Panc1 (cell line): ENCODE data around the gene HSD17B1. TPM values are rescaled to one million over a fixed set of nuclear protein-coding genes. Genes with fewer than 3 reads are reported as not detected.
A peak's percentile ranks its signal among the peaks of the same experiment; 100 is the strongest.

Source experiments
- ATAC-seq: fragments of 200-7000 bp; cut with Tn5 transposase; 2 replicates; pipeline ENCODE4 v1.9.1; 2020; ENCODE audit warnings: mild to moderate bottlenecking, moderate library complexity
- BruUV-seq: library from RNA; stranded (reverse); fragments of 400-500 nt; replicated peaks from 2 replicates; lab custom pipeline; 2021; lab: Mats Ljungman, UMichigan
- CTCF ChIA-PET: fragments of 300-600 bp; sonication (Branson Sonifier 250); formaldehyde crosslinking; loops from one replicate; lab custom pipeline; 2022; ENCODE audit warnings: antibody characterized with exemption; lab: Charles Lee
- POLR2A ChIA-PET: fragments of 300-600 bp; sonication (Branson Sonifier 250); formaldehyde crosslinking; loops from one replicate; lab custom pipeline; 2022; ENCODE audit warnings: antibody characterized with exemption; lab: Charles Lee
- DNase-seq: peaks from one replicate; pipeline ENCODE4 v3.0.0-alpha.2; 2010; ENCODE audit warnings: low read depth, low spot score
- H3K27ac ChIP-seq: 2 replicates; pipeline ENCODE4 v1.5.1; 2011; ENCODE audit warnings: mild to moderate bottlenecking, low read length, inconsistent platforms
- H3K27me3 ChIP-seq: fragments of 200-500 bp; sonication (Bioruptor generic); 2 replicates; pipeline ENCODE4 v1.6.0; 2014; ENCODE audit warnings: low read length, inconsistent platforms; ENCODE audit not compliant: control insufficient read depth, insufficient read depth
- H3K36me3 ChIP-seq: fragments of 200-500 bp; sonication (Bioruptor generic); 2 replicates; pipeline ENCODE4 v1.5.1; 2014; ENCODE audit warnings: inconsistent platforms, mild to moderate bottlenecking, low read length, moderate library complexity; ENCODE audit not compliant: control insufficient read depth, insufficient read depth
- H3K4me1 ChIP-seq: 2 replicates; pipeline ENCODE4 v1.5.1; 2011; ENCODE audit warnings: inconsistent platforms, mild to moderate bottlenecking, low read length, moderate library complexity; ENCODE audit not compliant: control insufficient read depth, insufficient read depth
- H3K4me3 ChIP-seq, 2 experiments: 2 replicates each; pipeline ENCODE4 v1.5.1; 2011 to 2012; ENCODE audit warnings: low read depth in 2 of 2, low read length in 2 of 2, mild to moderate bottlenecking in 2 of 2, inconsistent platforms in 1 of 2, moderate library complexity in 1 of 2
- H3K9me3 ChIP-seq: fragments of 200-500 bp; sonication (Bioruptor generic); 2 replicates; pipeline ENCODE4 v1.5.1; 2014; ENCODE audit warnings: low read depth, mild to moderate bottlenecking, inconsistent platforms, low read length, moderate library complexity; ENCODE audit not compliant: control insufficient read depth, insufficient read depth
- CTCF ChIP-seq: fragments of 450-650 bp; IDR thresholded peaks from 2 replicates; pipeline ENCODE4 v1.5.1; 2017; ENCODE audit warnings: mild to moderate bottlenecking
- POLR2AphosphoS5 ChIP-seq: IDR thresholded peaks from 2 replicates; pipeline ENCODE4 v1.6.1; 2012; ENCODE audit warnings: mild to moderate bottlenecking, low read depth, low read length, moderate library complexity
- SIN3A ChIP-seq: IDR thresholded peaks from 2 replicates; pipeline ENCODE4 v1.6.1; 2012; ENCODE audit warnings: low read depth, mild to moderate bottlenecking, low read length, moderate library complexity, borderline replicate concordance; ENCODE audit not compliant: insufficient read depth
- TCF7L2 ChIP-seq: IDR thresholded peaks from 2 replicates; pipeline ENCODE4 v1.6.1; 2011; ENCODE audit warnings: mild to moderate bottlenecking, low read depth, low read length, inconsistent platforms
- in situ Hi-C: cut with HindIII; loops from 2 replicates; pipeline ENCODE4 v1.10.0; 2016; ENCODE audit warnings: low sequenced_read_pairs, low pct_unique_long_range_greater_than_20kb
- intact Hi-C: fragments of 100-400 bp; cut with micrococcal nuclease; formaldehyde crosslinking; loops from one replicate; pipeline ENCODE4 v1.10.0; 2022; ENCODE audit not compliant: unreplicated experiment
- total RNA-seq: library from RNA; stranded (reverse); gene quantifications from one replicate; pipeline ENCODE4 v1.2.1, GENCODE V29; 2021; ENCODE audit not compliant: unreplicated experiment

HSD17B1 gene
- total RNA-seq, 1 experiment from 2014 or later = 5.4 TPM

DNA sequence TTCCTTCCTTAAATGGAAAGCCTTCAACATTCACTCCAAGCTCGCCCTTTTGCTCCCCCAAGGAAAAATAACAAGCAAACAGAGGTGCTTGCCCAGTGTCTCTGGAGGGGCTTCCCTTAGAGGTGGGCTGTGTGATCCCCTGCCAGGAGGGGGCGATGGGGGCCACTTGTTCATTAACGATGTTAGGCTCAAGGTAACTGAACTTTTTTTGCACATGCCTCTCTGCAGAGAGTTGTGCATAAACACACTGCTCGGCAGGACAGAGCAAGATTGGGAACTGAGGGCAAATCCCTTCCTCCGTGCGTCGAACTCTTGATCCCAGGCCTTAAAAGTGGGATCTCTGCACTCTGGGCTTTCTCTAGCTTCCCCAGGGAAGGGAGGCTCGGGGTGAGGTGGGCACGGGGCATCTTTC is 32.2 kb upstream of the HSD17B1 start:
- ChIA-PET POLR2A (interaction anchor here (0.5 kb wide), 2 partner anchors 252 to 255 kb away, joined by 3 read pairs; no protein-coding TSS in a partner anchor), CTCF (interaction anchor here (0.5 to 1.4 kb wide), 2 partner anchors 195 to 298 kb away, joined by 3 read pairs; no protein-coding TSS in a partner anchor)
- DNase-seq = no peak
- ATAC-seq = no peak
- TF ChIP-seq CTCF (peak; percentile 25; the same call in 1 of the 2 replicates), TCF7L2 (no peak)
- intact Hi-C loops = loop anchor here (10.0 kb wide), 2 partner anchors 96 to 206 kb away; partner anchors contain the start of gene CAVIN1
- H3K4me1 ChIP-seq = peaks cover 64% of the 10 kb centered on the region
- no peak overlapping the region for H3K4me3 ChIP-seq
- H3K36me3 ChIP-seq = no peaks in the 10 kb centered on the region
- peak overlapping the region; percentile 97 for H3K27ac ChIP-seq
- in situ Hi-C loops = no loop called here
- H3K27me3 ChIP-seq = no peaks in the 10 kb centered on the region
- TSS peak; percentile 61 for BruUV-seq
- H3K9me3 ChIP-seq = no peaks in the 10 kb centered on the region

DNA sequence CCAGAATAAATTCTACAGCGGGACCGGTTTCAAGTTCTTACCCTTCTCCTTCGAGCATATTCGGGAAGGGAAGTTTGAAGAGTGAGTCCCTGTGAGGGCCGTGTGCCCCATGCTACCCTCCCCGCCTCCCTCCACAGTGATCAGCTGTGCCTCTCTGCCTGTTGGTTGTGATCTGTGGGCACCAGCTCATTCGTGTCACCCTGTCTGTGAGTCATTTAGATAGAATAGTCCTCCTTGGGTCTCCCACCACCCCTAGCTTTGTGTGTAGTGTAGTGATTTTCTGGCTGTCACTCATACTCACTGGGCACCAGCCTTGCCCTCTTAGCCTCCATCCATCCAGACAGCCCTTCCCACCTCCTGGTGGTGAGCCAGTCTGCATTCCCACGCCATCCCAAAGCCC is 31.7 kb upstream of the HSD17B1 start:
- no peak for DNase-seq
- POLR2A ChIA-PET = interaction anchor here (0.5 kb wide), 1 partner anchor 255 kb away, joined by 3 read pairs; no protein-coding TSS in a partner anchor
- intact Hi-C loops (loop anchor here (10.0 kb wide), 2 partner anchors 96 to 206 kb away; partner anchors contain the start of gene CAVIN1), in situ Hi-C loops (no loop called here)
- 0 out of 2 replicates have a peak, but pooled peaks have one; percentile 43 for TF ChIP-seq TCF7L2
- no peak for TF ChIP-seq POLR2AphosphoS5
- CTCF ChIA-PET = no interaction called here
- no TSS peak for BruUV-seq
- Histone ChIP-seq H3K4me3 (no peak overlapping the region), H3K36me3 (no peaks in the 10 kb centered on the region), H3K9me3 (no peaks in the 10 kb centered on the region), H3K27me3 (no peaks in the 10 kb centered on the region), H3K27ac (peak overlapping the region; percentile 97), H3K4me1 (peaks cover 64% of the 10 kb centered on the region)
- ATAC-seq = no peak

- Histone ChIP-seq H3K27me3 (no peaks in the 10 kb centered on the region), H3K27ac (peak overlapping the region; percentile 97), H3K4me1 (peaks cover 61% of the 10 kb centered on the region), H3K36me3 (no peaks in the 10 kb centered on the region), H3K9me3 (no peaks in the 10 kb centered on the region), H3K4me3 (no peak overlapping the region)
- TF ChIP-seq CTCF = no peak
- TF ChIP-seq POLR2AphosphoS5 = no peak
- TF ChIP-seq TCF7L2 = no peak
- no peak for TF ChIP-seq SIN3A
- intact Hi-C loops = loop anchor here (10.0 kb wide), 2 partner anchors 97 to 207 kb away; partner anchors contain the start of gene CAVIN1
- ATAC-seq (no peak), DNase-seq (no peak)
- ChIA-PET POLR2A (no interaction called here), CTCF (no interaction called here)
- no TSS peak for BruUV-seq
- in situ Hi-C loops = no loop called here
These were observed 31.0 kb upstream of the HSD17B1 start for GRCh38 chr17:42521666-42522262.
